Measurements from ENCODE around the gene TTI1. TPM values are rescaled to one million over a fixed set of nuclear protein-coding genes. Genes with fewer than 3 reads are reported as not detected.

TTI1 gene
- total and polyA plus RNA-seq, 7 donors = 11.4 to 29.7 (median 15.4) TPM

- Histone ChIP-seq H3K4me3 (no peak overlapping the region), H3K4me1 (peaks cover 46% of the 10 kb centered on the region), H3K27ac (peak overlapping the region; percentile 80), H3K9me3 (no peaks in the 10 kb centered on the region), H3K36me3 (ENCODE audit: insufficient read depth in 1 of 2, low read depth in 1 of 2) (peaks cover 11 to 49% of the 10 kb centered on the region in 2 donors), H3K27me3 (ENCODE audit: insufficient read depth in 3 of 3, low read length in 2 of 3) (no peaks in the 10 kb centered on the region)
- DNase-seq (no peak), ATAC-seq (no peak)
- WGBS, 3 donors = 39 to 60% (median 56%) methylated on average over 1 of the region's 1 CpG
- intact Hi-C loops (cut with DNase I) = loop anchor here in 1 of 2 donors (2.0 kb wide), 2 partner anchors 40 to 92 kb away; partner anchors contain the start of gene TGM2
- no peak for TF ChIP-seq CTCF (IDR thresholded peaks at IDR 0.05)
These were observed 39.6 kb upstream of the TTI1 start for GRCh38 chr20:38072898-38073297.

- Histone ChIP-seq H3K27ac (peak overlapping the region; percentile 90), H3K9me3 (no peaks in the 10 kb centered on the region), H3K4me3 (no peak overlapping the region), H3K4me1 (peaks cover 29% of the 10 kb centered on the region), H3K36me3 (ENCODE audit: insufficient read depth in 1 of 2, low read depth in 1 of 2) (peaks cover 14 to 78% of the 10 kb centered on the region in 2 donors), H3K27me3 (ENCODE audit: insufficient read depth in 3 of 3, low read length in 2 of 3) (no peaks in the 10 kb centered on the region)
- ATAC-seq = peak; percentile 61 to 74 (median 65)
- DNase-seq = no peak
- 34 to 54% (median 40%) methylated on average over 15 of the region's 15 CpGs for WGBS, 3 donors
- no peak for TF ChIP-seq CTCF (IDR thresholded peaks at IDR 0.05)
- intact Hi-C loops (cut with DNase I) = loop anchor here in 1 of 2 donors (10.0 kb wide), 1 partner anchor 247 kb away; no protein-coding TSS in a partner anchor
These were observed 34.6 kb upstream of the TTI1 start for GRCh38 chr20:38067717-38068365.

DNA sequence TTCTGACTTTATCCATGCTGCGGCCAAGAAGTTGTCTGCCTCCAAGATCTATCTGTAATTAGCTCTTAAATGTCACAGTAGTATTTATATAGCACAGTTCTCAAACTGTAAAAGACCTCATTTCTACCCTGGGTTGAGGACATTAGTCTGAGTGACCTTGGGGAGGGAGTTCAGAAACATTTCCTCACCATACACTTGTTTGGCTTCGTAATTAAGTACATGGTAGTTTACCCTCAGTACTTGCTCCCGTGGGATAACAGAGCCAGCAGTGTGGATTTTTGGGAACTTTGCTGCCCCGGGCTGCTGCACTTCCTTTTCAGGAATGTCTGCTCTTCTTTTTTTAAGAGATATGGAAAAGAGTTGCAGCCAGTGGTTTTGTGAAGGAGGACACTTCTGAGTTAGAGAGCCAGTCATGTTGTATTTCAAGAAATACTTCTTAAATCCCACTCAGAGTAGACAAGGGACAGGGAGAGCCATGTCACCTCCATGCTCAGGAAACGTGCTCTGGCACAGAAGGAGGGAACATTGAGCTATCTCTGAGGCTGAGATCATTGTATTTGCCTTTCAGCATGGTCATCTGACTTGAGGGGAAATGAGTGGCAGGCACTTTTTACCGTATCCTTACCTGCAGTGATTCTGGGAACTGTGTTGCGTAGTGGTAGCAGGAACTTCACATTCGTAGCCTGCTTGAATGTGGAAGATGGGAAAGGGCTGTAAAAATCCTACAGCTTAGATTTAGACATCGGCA is 33.9 kb upstream of the TTI1 start:
- H3K4me3 ChIP-seq = peak overlapping the region; percentile 0
- intact Hi-C loops (cut with DNase I) = loop anchor here in 1 of 2 donors (10.0 kb wide), 1 partner anchor 248 kb away; no protein-coding TSS in a partner anchor

GRCh38 chr20:38065764-38066375 is 32.6 kb upstream of the TTI1 start:
- peaks cover 12 to 83% of the 10 kb centered on the region in 2 donors for H3K36me3 ChIP-seq (ENCODE audit: insufficient read depth in 1 of 2, low read depth in 1 of 2)
- 27 to 44% (median 35%) methylated on average over 10 of the region's 10 CpGs for WGBS, 3 donors
- H3K27ac ChIP-seq = peak overlapping the region; percentile 90
- no peaks in the 10 kb centered on the region for H3K9me3 ChIP-seq
- intact Hi-C loops (cut with DNase I) = loop anchor here in 1 of 2 donors (10.0 kb wide), 1 partner anchor 249 kb away; no protein-coding TSS in a partner anchor
- no peaks in the 10 kb centered on the region for H3K27me3 ChIP-seq (ENCODE audit: insufficient read depth in 3 of 3, low read length in 2 of 3)
- H3K4me1 ChIP-seq = peaks cover 32% of the 10 kb centered on the region
- peak overlapping the region; percentile 7 for H3K4me3 ChIP-seq
- no peak for TF ChIP-seq CTCF (IDR thresholded peaks at IDR 0.05)
- ATAC-seq (no peak), DNase-seq (no peak)

More for the DNA sequence above, 33.9 kb upstream of the TTI1 start:
- Histone ChIP-seq H3K27me3 (ENCODE audit: insufficient read depth in 3 of 3, low read length in 2 of 3) (no peaks in the 10 kb centered on the region), H3K4me1 (peaks cover 27% of the 10 kb centered on the region), H3K36me3 (ENCODE audit: insufficient read depth in 1 of 2, low read depth in 1 of 2) (peaks cover 14 to 80% of the 10 kb centered on the region in 2 donors), H3K9me3 (no peaks in the 10 kb centered on the region), H3K27ac (peak overlapping the region; percentile 90)
- no peak for DNase-seq
- 23 to 29% (median 24%) methylated on average over 9 of the region's 9 CpGs for WGBS, 3 donors
- no peak for TF ChIP-seq CTCF (IDR thresholded peaks at IDR 0.05)
- ATAC-seq = peak; percentile 85 to 89 (median 88)
